ENCODE measurements around the gene NXPE3. TPM values are rescaled to one million over a fixed set of nuclear protein-coding genes. Genes with fewer than 3 reads are reported as not detected.
"Not testable (repeated sequence)": the region's sequence is repeated elsewhere in the genome, so short reads cannot be mapped to it uniquely, and the experiment has no call there.

The NXPE3 gene
- total RNA-seq, 1 donor from 2014 or later = 21.3 TPM

GRCh38 chr3:101849714-101850245 lies 70.8 kb downstream of the NXPE3 start:
- intact Hi-C loops (cut with micrococcal nuclease) = loop anchor here (1.0 to 5.0 kb wide), 10 partner anchors 22 to 1447 kb away; partner anchors contain the start of genes CEP97, LNP1, NXPE3 and TOMM70

- intact Hi-C loops (cut with micrococcal nuclease) = loop anchor here (1.0 to 5.0 kb wide), 10 partner anchors 41 to 375 kb away; partner anchors contain the start of genes CEP97, NXPE3 and ZBTB11
Measured at GRCh38 chr3:101850246-101851051, 71.4 kb downstream of the NXPE3 start.

GRCh38 chr3:101851072-101851770 lies 72.2 kb downstream of the NXPE3 start:
- intact Hi-C loops (cut with micrococcal nuclease) = loop anchor here (1.0 to 5.0 kb wide), 6 partner anchors 126 to 374 kb away; partner anchors contain the start of genes CEP97 and ZBTB11

- intact Hi-C loops (cut with micrococcal nuclease) = loop anchor here (1.0 to 5.0 kb wide), 6 partner anchors 127 to 373 kb away; partner anchors contain the start of genes CEP97 and ZBTB11
Measured at GRCh38 chr3:101851850-101852714, 73.1 kb downstream of the NXPE3 start.

GRCh38 chr3:101852983-101853840 lies 74.2 kb downstream of the NXPE3 start:
- intact Hi-C loops (cut with micrococcal nuclease) = loop anchor here (5.0 kb wide), 1 partner anchor 204 kb away; no protein-coding TSS in a partner anchor

- intact Hi-C loops (cut with micrococcal nuclease) = loop anchor here (5.0 kb wide), 1 partner anchor 203 kb away; no protein-coding TSS in a partner anchor
Measured at GRCh38 chr3:101853982-101854381, 75.0 kb downstream of the NXPE3 start.

- intact Hi-C loops (cut with micrococcal nuclease) = loop anchor here (5.0 kb wide), 1 partner anchor 203 kb away; no protein-coding TSS in a partner anchor
Measured at GRCh38 chr3:101854608-101855304, 75.7 kb downstream of the NXPE3 start.

GRCh38 chr3:101857301-101857741 lies 78.3 kb downstream of the NXPE3 start:
- intact Hi-C loops (cut with micrococcal nuclease) = no loop called here

- intact Hi-C loops (cut with micrococcal nuclease) = no loop called here
Measured at GRCh38 chr3:101858464-101859030, 79.5 kb downstream of the NXPE3 start.

GRCh38 chr3:101859882-101860448 lies 81.0 kb downstream of the NXPE3 start:
- intact Hi-C loops (cut with micrococcal nuclease) = no loop called here

GRCh38 chr3:101861212-101861788 lies 82.3 kb downstream of the NXPE3 start:
- intact Hi-C loops (cut with micrococcal nuclease) = no loop called here

GRCh38 chr3:101861789-101862415 lies 82.9 kb downstream of the NXPE3 start:
- intact Hi-C loops (cut with micrococcal nuclease) = no loop called here

- intact Hi-C loops (cut with micrococcal nuclease) = no loop called here
Measured at GRCh38 chr3:101862416-101863165, 83.6 kb downstream of the NXPE3 start.

- intact Hi-C loops (cut with micrococcal nuclease) = not testable (repeated sequence)
Measured at GRCh38 chr3:101864926-101865325, 85.9 kb downstream of the NXPE3 start.

- intact Hi-C loops (cut with micrococcal nuclease) = no loop called here
Measured at GRCh38 chr3:101865751-101866509, 86.9 kb downstream of the NXPE3 start.

- intact Hi-C loops (cut with micrococcal nuclease) = no loop called here
Measured at GRCh38 chr3:101867511-101867910, 88.5 kb downstream of the NXPE3 start.
